H1 (cell line): ENCODE data around the gene BLVRA. TPM values are rescaled to one million over a fixed set of nuclear protein-coding genes. Genes with fewer than 3 reads are reported as not detected.

Experiments
- BACH1 ChIP-seq: IDR thresholded peaks from 2 replicates; pipeline ENCODE4 v1.6.1; 2012; ENCODE audit warnings: low read length, improper control_type of control experiment
- YY1 ChIP-seq: IDR thresholded peaks from 2 replicates; pipeline ENCODE4 v1.6.1; 2011; ENCODE audit warnings: low read depth, mild to moderate bottlenecking, low read length
- polyA plus RNA-seq, 7 experiments: library from polyadenylated mRNA; depleted of rRNA in 3 of 7; stranded (reverse) in 5 of 7; unstranded in 2 of 7; fragments of >200 nt in 5 of 7; fragments of 200-250 nt in 2 of 7; gene quantifications; 1 replicate in 5 of 7; 2 replicates in 1 of 7; 4 replicates in 1 of 7; pipeline versions ENCODE4 v1.2.1 to v1.2.3, GENCODE V29; 2011 to 2013; ENCODE audit warnings: missing spikeins in 2 of 7, mixed read lengths in 2 of 7
- total RNA-seq: library from RNA; stranded (reverse); fragmentation: NEBNext Ultra II Directional; extraction: Animal tissue kit (Norgen Biotek cat#: 25700); gene quantifications from 2 replicates; pipeline ENCODE4 v1.2.1, GENCODE V29; 2021

Gene BLVRA
- total and polyA plus RNA-seq, 2 of the 8 experiments (the other 6 are each of a cell fraction or from before 2014, with no cell fraction given): 16.1 to 37.1 TPM

DNA sequence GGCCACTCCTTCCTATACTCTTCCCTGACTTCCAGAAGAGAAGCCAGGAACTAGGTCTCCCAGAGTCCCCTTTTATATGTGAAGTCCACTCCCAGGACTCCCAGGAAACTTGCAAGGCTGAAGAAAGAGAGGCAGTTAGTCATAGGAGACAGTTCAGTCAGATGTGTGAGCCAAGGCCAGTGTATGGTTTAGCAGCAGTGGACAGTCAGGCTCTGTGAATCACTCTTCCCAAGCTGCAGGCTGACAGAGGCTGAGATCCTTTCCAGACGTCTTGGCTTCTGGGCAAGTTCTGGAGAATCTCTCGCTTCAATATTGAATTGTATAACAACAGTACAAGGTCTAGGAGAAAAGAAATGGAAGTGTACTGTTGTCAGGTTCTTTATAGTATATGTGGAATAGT is 26.9 kb downstream of the BLVRA start (continued):
- TF ChIP-seq YY1 (no peak), BACH1 (no peak)
- TF ChIP-seq, all 59 proteins: peak for 0
